Gastroesophageal sphincter (tissue), 4 donors: Measurements from ENCODE around the gene UHRF1. TPM values are rescaled to one million over a fixed set of nuclear protein-coding genes. Genes with fewer than 3 reads are reported as not detected.

ENCODE experiments used
- ATAC-seq: fragments of 150-250 bp; one replicate; pipeline ENCODE4 v1.9.1; 2016; ENCODE audit warnings: mild to moderate bottlenecking, moderate library complexity
- H3K27ac ChIP-seq, 4 donors: fragments of 200-600 bp; sonication (generic) in 3 of 4; 1 replicate in 3 of 4; 2 replicates in 1 of 4; pipeline ENCODE4 v1.5.1; 2016 to 2019
- H3K27me3 ChIP-seq: fragments of 200-600 bp; sonication (generic); one replicate; pipeline ENCODE4 v1.5.1; 2019
- H3K36me3 ChIP-seq, 2 donors: fragments of 200-600 bp; sonication (generic); one replicate each; pipeline ENCODE4 v1.5.1; 2019; ENCODE audit warnings: control low read depth in 1 of 2
- H3K4me1 ChIP-seq, 3 donors: fragments of 200-600 bp; sonication (generic); 1 replicate in 2 of 3; 2 replicates in 1 of 3; pipeline ENCODE4 v1.5.1; 2016 to 2019; ENCODE audit warnings: control low read depth in 2 of 3
- H3K4me3 ChIP-seq, 2 donors: fragments of 200-600 bp; sonication (generic); one replicate each; pipeline ENCODE4 v1.5.1; 2019; ENCODE audit warnings: mild to moderate bottlenecking in 1 of 2, moderate library complexity in 1 of 2
- H3K9me3 ChIP-seq, 3 donors: fragments of 200-600 bp; sonication (generic); one replicate each; pipeline ENCODE4 v1.5.1; 2017 to 2019; ENCODE audit warnings: control low read depth in 2 of 3
- EP300 ChIP-seq: sonication (generic); formaldehyde crosslinking; IDR thresholded peaks from one replicate; pipeline ENCODE4 v1.6.1; 2017; ENCODE audit warnings: antibody characterized with exemption, mild to moderate bottlenecking
- POLR2A ChIP-seq, 2 donors: fragments of 450-650 bp; IDR thresholded peaks; one replicate each; pipeline ENCODE4 v1.6.1; 2017; ENCODE audit warnings: antibody characterized with exemption in 2 of 2, mild to moderate bottlenecking in 2 of 2, moderate library complexity in 1 of 2
- POLR2AphosphoS5 ChIP-seq: sonication (generic); formaldehyde crosslinking; IDR thresholded peaks from one replicate; pipeline ENCODE4 v1.6.1; 2017; ENCODE audit warnings: antibody characterized with exemption
- WGBS, 2 donors: methylation state at CpG; one replicate each; pipeline ENCODE4 v1.1.5; 2018; ENCODE audit warnings: low coverage in 1 of 2; 5-methylcytosine and 5-hydroxymethylcytosine counted together
- total RNA-seq, 4 donors: library from RNA; depleted of rRNA; stranded (reverse); fragments of >200 nt; gene quantifications; one replicate each; pipeline ENCODE4 v1.1.0, GENCODE V29; 2016
- TF ChIP-seq, protein P1 (sequence below), 4 experiments: fragments of 200-600 bp in 2 of 4; fragments of 450-650 bp in 2 of 4; sonication (generic) in 1 of 4; IDR thresholded peaks; one replicate each; pipeline ENCODE4 v1.5.1; 2017 to 2019; ENCODE audit warnings: antibody characterized with exemption in 4 of 4, mild to moderate bottlenecking in 2 of 4, moderate library complexity in 2 of 4

The UHRF1 gene
- total RNA-seq, 4 donors from 2014 or later, result 0.58 to 1.4 (median 0.73) TPM

DNA sequence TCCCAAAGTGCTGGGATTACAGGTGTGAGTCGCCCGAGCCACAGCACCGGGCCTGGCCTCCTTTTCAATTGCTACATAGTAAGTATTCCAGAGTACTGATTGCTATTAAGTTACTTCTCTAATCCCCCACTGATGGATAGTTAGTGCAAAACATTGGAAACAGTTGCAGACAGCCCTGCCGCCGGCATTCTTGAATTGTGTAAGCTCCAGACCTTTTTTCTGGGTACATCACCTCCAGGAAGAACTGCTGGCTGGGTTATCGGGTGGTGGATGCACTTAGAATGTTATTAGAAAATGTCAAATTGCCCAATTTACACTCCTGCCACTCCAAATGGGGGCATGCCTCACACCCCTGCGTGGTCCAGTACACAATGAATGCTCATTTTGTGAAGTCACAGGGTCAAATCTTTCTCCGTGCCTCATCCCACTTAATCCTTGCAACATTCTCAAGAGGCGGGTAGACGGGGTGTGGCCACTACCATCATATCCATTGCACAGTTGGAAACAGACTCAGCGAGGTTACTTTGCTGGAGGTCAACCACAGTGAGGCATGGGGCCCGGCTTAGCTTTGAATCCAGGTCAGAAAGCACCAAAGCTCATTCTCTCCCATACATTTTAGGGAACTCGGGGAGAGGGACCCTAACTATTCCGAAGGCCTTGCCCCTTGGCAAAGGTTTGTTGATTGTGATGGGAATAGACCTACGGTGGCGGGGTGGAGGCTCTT, 58.6 kb downstream of the UHRF1 start:
- no peak for ATAC-seq
- TF ChIP-seq POLR2A (IDR thresholded peaks at IDR 0.05) (no peak), EP300 (no peak), POLR2AphosphoS5 (no peak)
- TF ChIP-seq, protein P1, sequence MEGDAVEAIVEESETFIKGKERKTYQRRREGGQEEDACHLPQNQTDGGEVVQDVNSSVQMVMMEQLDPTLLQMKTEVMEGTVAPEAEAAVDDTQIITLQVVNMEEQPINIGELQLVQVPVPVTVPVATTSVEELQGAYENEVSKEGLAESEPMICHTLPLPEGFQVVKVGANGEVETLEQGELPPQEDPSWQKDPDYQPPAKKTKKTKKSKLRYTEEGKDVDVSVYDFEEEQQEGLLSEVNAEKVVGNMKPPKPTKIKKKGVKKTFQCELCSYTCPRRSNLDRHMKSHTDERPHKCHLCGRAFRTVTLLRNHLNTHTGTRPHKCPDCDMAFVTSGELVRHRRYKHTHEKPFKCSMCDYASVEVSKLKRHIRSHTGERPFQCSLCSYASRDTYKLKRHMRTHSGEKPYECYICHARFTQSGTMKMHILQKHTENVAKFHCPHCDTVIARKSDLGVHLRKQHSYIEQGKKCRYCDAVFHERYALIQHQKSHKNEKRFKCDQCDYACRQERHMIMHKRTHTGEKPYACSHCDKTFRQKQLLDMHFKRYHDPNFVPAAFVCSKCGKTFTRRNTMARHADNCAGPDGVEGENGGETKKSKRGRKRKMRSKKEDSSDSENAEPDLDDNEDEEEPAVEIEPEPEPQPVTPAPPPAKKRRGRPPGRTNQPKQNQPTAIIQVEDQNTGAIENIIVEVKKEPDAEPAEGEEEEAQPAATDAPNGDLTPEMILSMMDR (IDR thresholded peaks at IDR 0.05), result no peak
- Histone ChIP-seq H3K36me3 (no peaks in the 10 kb centered on the region), H3K9me3 (no peaks in the 10 kb centered on the region), H3K27ac (peak overlapping the region in 3 of 4 donors; percentile 68 to 77 (median 75)), H3K27me3 (no peaks in the 10 kb centered on the region), H3K4me1 (peaks cover 3 to 41% (median 21%) of the 10 kb centered on the region in 3 donors), H3K4me3 (peak overlapping the region in 1 of 2 donors; percentile 28)
- WGBS, 2 donors, result 62 to 75% methylated on average over 4 to 8 of the region's 16 CpGs

DNA sequence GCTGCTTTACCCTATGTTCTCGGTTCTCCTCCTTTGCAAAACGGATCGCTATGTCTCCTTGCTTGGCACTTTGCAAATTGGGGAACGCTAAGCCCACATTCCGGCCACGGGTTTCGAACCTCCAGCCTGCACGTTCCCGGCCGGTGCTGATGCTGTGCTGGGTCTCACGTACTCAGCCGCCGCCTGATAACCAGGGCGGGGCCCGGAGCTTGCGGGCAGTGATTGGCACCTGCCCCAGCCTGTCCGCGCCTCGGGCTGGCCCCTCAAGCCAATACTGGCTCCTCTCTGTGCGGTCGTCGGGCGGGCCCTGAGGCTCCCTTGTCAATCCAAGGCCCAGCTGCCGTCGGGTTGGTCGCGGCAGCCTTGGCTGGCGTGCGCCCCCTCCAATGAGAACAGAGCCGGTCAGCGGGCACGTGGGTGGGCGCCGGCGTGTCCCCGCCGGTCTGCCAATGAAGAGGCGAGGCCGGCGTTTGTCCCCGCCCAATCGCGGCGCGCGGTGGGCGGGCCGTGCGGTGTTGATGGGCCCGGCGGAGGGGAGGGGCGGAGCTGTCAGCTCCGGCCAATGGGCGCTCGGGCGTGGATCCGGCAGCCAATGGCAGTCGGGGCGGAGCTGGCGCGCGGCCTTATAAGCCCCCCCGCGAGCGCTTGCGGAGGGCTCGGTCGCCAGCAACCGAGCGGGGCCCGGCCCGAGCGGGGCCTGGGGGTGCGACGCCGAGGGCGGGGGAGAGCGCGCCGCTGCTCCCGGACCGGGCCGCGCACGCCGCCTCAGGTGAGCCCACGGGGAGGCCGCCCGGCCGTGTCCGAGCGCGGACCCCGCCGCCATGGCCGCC, 59.4 kb downstream of the UHRF1 start, which contains the start of gene KDM4B:
TSS of gene KDM4B (plus strand) at position 652 of the 830 bp plus-strand sequence. CDS start 63,778 bp downstream, outside the sequence.
- peak within 1 kb of the TSS; percentile 74 to 89 for H3K4me3 ChIP-seq
- ATAC-seq, result peak; percentile 98
- peaks cover 3 to 48% (median 22%) of the 10 kb centered on the region in 3 donors for H3K4me1 ChIP-seq
- no peaks in the 10 kb centered on the region for H3K36me3 ChIP-seq
- WGBS, 2 donors, result 0 to 4% methylated on average over 3 to 4 of the region's 96 CpGs
- peak within 1 kb of the TSS; percentile 58 to 87 (median 82) for H3K27ac ChIP-seq
- H3K9me3 ChIP-seq, result no peaks in the 10 kb centered on the region
- TF ChIP-seq, protein P1 (IDR thresholded peaks at IDR 0.05), result no peak
- TF ChIP-seq POLR2AphosphoS5 (peak; percentile 91), EP300 (no peak), POLR2A (IDR thresholded peaks at IDR 0.05) (peak; percentile 99)
- no peaks in the 10 kb centered on the region for H3K27me3 ChIP-seq

DNA sequence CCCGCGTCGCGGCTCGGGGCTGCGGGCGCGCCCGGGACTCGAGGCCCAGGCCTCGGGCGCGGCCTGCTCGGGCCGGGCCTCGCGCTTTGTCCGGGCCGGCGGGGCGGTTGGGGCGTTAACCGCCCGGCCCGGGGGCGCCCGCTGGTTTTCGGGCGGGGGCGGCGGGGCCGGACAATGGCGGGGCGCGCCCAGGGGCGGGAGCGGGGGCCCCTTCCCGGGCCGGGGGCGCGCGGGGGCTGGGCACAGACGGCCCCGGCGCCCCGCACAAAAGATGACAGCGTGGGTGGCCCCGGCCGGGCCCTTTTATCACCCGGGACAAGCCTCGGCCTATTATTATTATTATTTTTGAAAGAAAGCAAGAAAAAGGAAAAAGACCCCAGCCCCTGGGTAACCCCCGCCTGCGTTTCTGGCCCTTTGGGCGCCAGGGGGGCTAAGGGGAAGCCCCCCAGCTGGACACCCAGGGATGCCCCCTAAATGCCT, 60.0 kb downstream of the UHRF1 start:
- Histone ChIP-seq H3K36me3 (no peaks in the 10 kb centered on the region), H3K4me1 (peaks cover 3 to 55% (median 22%) of the 10 kb centered on the region in 3 donors), H3K9me3 (no peaks in the 10 kb centered on the region), H3K27me3 (no peaks in the 10 kb centered on the region), H3K4me3 (peak overlapping the region; percentile 74 to 89), H3K27ac (peak overlapping the region; percentile 58 to 87 (median 82))
- TF ChIP-seq EP300 (no peak), POLR2AphosphoS5 (no peak), POLR2A (IDR thresholded peaks at IDR 0.05) (no peak)
- TF ChIP-seq, protein P1 (IDR thresholded peaks at IDR 0.05), result no peak
- peak; percentile 1 for ATAC-seq
- WGBS, 2 donors, result 0% methylated on average over 1 of the region's 54 CpGs; no CpG with 5 or more reads in 1 of the 2 donors

DNA sequence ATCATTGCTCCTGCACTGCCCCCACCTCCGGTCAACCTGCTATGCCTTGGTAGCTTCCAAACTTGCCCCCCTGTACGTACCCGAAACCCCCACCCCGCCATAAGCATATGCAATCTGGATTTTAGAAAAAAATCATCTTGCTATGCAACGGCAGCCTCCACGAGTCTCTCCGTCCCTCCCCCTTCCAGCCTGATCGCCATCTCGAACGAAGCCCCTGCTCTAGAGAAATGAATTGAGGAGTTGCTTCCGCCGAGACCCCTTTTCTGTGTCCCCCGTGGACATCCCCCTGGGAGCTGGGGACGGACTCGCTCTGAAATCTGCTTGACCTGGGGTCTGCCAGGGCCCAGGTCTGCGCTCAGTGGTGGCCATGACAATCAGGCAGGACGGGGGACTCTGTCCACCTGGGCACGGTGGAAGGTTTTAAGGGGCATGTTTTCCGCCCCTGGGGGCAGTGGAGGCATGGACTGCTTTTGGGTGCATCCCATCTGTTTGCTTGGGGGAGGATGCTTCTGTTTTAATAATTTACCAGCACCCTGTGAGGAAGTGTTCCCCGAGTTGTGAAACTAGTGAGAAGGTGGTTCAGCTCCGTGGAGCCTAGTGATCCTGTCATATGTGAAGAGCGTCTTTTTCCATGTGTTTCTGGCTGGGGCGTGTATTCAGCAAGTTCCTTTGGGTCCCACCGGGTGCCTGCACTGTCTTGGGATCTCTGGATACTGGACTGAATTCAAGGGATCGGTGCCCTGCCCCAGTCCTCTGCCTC, 60.7 kb downstream of the UHRF1 start:
- no peak for TF ChIP-seq POLR2A (IDR thresholded peaks at IDR 0.05)
- TF ChIP-seq EP300, result no peak
- TF ChIP-seq POLR2AphosphoS5, result no peak
- TF ChIP-seq, protein P1 (IDR thresholded peaks at IDR 0.05), result no peak
- H3K27me3 ChIP-seq, result no peaks in the 10 kb centered on the region
- no peaks in the 10 kb centered on the region for H3K36me3 ChIP-seq
- no peak for ATAC-seq
- peaks cover 3 to 61% (median 24%) of the 10 kb centered on the region in 3 donors for H3K4me1 ChIP-seq
- peak overlapping the region; percentile 74 to 89 for H3K4me3 ChIP-seq
- peak overlapping the region; percentile 58 to 87 (median 82) for H3K27ac ChIP-seq
- 0 to 2% methylated on average over 5 to 19 of the region's 25 CpGs for WGBS, 2 donors
- no peaks in the 10 kb centered on the region for H3K9me3 ChIP-seq
